Measurements from ENCODE around the gene RS1.

Gene RS1

GRCh38 chrX:18598413-18598812, 73.5 kb downstream of the RS1 start:
- DNase-seq (ENCODE audit: low read depth in 2 of 2), result no peak

- no peak for DNase-seq (ENCODE audit: low read depth in 2 of 2)
These were observed 75.8 kb downstream of the RS1 start for GRCh38 chrX:18596096-18596495.

- no peak for DNase-seq (ENCODE audit: low read depth in 2 of 2)
These were observed 77.8 kb downstream of the RS1 start for GRCh38 chrX:18594079-18594478.

- DNase-seq (ENCODE audit: low read depth in 2 of 2), result no peak
These were observed 80.1 kb downstream of the RS1 start for GRCh38 chrX:18591834-18592233.
